Spinal cord (tissue), 10 donors: ENCODE results near the gene OR1Q1. TPM values are rescaled to one million over a fixed set of nuclear protein-coding genes. Genes with fewer than 3 reads are reported as not detected.

Experiments
- DNase-seq, 6 donors: peaks; one replicate each; pipeline versions ENCODE4 v3.0.0 to v3.0.0-alpha.2; 2013 to 2015; ENCODE audit warnings: low spot score in 6 of 6, low read depth in 4 of 6
- H3K27ac ChIP-seq: one replicate; pipeline ENCODE4 v1.5.1; 2013; ENCODE audit warnings: low read depth, low read length, control low read depth
- H3K27me3 ChIP-seq: one replicate; pipeline ENCODE4 v1.6.1; 2013; ENCODE audit warnings: low read length; ENCODE audit not compliant: control insufficient read depth, insufficient read depth
- H3K36me3 ChIP-seq: one replicate; pipeline ENCODE4 v1.6.1; 2013; ENCODE audit warnings: low read length; ENCODE audit not compliant: control insufficient read depth, insufficient read depth
- H3K4me1 ChIP-seq: one replicate; pipeline ENCODE4 v1.6.1; 2013; ENCODE audit warnings: low read length; ENCODE audit not compliant: control insufficient read depth, insufficient read depth
- H3K4me3 ChIP-seq: one replicate; pipeline ENCODE4 v1.5.1; 2013; ENCODE audit warnings: low read depth, low read length, control low read depth
- H3K9me3 ChIP-seq: one replicate; pipeline ENCODE4 v1.6.1; 2013; ENCODE audit warnings: low read length; ENCODE audit not compliant: control insufficient read depth, insufficient read depth
- WGBS: methylation state at CpG from one replicate; pipeline ENCODE4 v1.1.5; 2013; ENCODE audit warnings: missing lambda C conversion rate; ENCODE audit not compliant: insufficient coverage; 5-methylcytosine and 5-hydroxymethylcytosine counted together
- polyA plus RNA-seq, 2 donors: library from polyadenylated mRNA; unstranded; fragments of 120-200 nt; gene quantifications; one replicate each; pipeline ENCODE4 v1.2.1, GENCODE V29; 2013; ENCODE audit not compliant: insufficient read length in 2 of 2
- total RNA-seq, 2 donors: library from RNA; depleted of rRNA in 1 of 2; stranded (reverse); fragments of 120-200 nt in 1 of 2; fragments of >200 nt in 1 of 2; gene quantifications; one replicate each; pipeline versions ENCODE4 v1.2.3 to v1.2.4, GENCODE V29; 2013 to 2014
- donor health status: healthy.

OR1Q1 gene
- total and polyA plus RNA-seq, 4 donors: not detected

DNA sequence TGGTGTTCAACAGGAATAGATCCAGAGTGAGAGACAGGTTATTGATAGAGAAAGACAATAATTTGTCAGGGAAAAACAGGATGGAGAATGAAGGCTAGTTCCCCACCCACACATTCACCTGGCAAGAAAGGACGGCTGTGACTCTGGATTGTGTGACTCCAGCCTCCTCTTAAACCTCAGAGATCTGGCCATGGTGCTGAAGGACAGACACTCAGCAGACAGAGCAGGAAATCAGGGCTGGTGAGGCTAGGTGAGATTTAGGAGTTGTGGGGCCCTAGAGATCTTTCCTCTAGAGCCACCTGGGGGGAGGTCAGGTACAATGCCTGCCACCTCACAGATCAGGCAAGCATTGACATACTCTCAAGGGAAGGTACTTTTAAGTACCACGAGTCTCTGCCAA, 27.7 kb downstream of the OR1Q1 start:
- no peaks in the 10 kb centered on the region for H3K4me1 ChIP-seq
- no peaks in the 10 kb centered on the region for H3K9me3 ChIP-seq
- DNase-seq: no peak
- WGBS: no CpG with 5 or more reads among the region's 2 CpGs
- no peak overlapping the region for H3K4me3 ChIP-seq
- no peaks in the 10 kb centered on the region for H3K36me3 ChIP-seq
- no peak overlapping the region for H3K27ac ChIP-seq
- no peaks in the 10 kb centered on the region for H3K27me3 ChIP-seq

DNA sequence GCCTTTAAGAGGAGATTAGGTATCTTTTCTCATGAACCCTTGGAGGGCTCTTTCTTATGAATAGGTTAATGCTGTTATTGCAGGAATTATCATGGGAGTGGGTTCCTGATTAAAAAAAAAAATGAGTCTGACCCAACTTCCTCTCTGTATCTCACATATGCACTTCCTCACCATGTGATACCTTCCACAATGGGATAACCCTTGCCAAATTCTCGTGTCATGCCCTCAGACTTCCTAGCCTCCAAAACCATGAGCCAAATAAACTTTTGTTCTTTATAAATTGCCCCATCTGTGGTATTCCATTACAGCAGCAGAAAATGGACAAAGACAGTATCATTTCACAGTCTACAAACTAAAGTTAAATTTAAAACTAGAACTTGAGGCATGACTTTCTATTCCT, 41.8 kb downstream of the OR1Q1 start:
- WGBS: 30% methylated on average over 1 of the region's 1 CpG

DNA sequence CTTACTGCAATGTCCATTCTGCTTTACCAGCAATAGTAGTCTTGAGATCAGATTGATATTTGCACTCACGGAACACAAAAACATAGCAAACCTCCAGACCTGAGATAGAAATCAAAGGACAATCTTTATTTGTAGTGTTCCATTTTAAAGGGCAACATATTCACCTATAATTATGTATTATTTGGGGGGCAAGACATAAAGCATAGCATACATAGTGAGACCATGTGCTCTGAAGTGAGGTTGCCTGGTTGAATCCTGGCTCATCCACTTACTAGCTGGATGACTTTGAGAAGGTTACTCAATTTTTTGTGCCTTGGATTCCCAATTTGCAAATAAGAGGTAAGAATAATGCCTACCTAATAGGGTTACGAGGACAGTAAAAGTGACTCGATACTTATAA, 43.0 kb downstream of the OR1Q1 start, which contains the start of gene OR1B1:
Gene OR1B1 (minus strand): TSS at position 101 of the 400 bp plus-strand sequence.
- no peak within 1 kb of the TSS for H3K27ac ChIP-seq
- H3K4me1 ChIP-seq: no peaks in the 10 kb centered on the region
- WGBS: no CpG with 5 or more reads among the region's 3 CpGs
- no peak within 1 kb of the TSS for H3K4me3 ChIP-seq
- no peaks in the 10 kb centered on the region for H3K36me3 ChIP-seq
- DNase-seq: no peak
- H3K27me3 ChIP-seq: peaks cover 2% of the 10 kb centered on the region
- H3K9me3 ChIP-seq: no peaks in the 10 kb centered on the region

More for the DNA sequence above, 41.8 kb downstream of the OR1Q1 start:
- peaks cover 2% of the 10 kb centered on the region for H3K27me3 ChIP-seq
- H3K36me3 ChIP-seq: no peaks in the 10 kb centered on the region
- H3K27ac ChIP-seq: no peak overlapping the region
- DNase-seq: no peak
- H3K4me1 ChIP-seq: no peaks in the 10 kb centered on the region
- no peaks in the 10 kb centered on the region for H3K9me3 ChIP-seq
- H3K4me3 ChIP-seq: no peak overlapping the region

DNA sequence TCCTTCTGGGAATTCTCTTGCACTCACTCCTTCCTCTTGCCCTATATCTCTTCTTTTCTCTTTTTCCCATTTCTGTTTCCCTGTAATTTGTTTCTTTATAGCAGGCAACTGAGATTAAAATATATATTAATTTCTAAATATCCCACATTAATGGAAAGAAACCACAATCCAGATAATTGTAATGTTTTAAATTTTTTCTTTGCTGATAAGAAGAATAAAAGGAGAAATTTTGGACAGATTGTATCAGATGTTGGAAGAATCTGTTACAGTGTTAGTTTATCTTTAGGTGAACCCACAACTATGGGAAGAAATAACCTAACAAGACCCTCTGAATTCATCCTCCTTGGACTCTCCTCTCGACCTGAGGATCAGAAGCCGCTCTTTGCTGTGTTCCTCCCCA, 46.9 kb downstream of the OR1Q1 start, which contains the start of gene OR1L1:
Gene OR1L1 (plus strand): TSS at position 301 of the 400 bp plus-strand sequence. CDS start 0 bp downstream, at position 301.
- 78% methylated on average over 2 of the region's 2 CpGs for WGBS
- no peak within 1 kb of the TSS for H3K27ac ChIP-seq
- no peaks in the 10 kb centered on the region for H3K27me3 ChIP-seq
- H3K9me3 ChIP-seq: no peaks in the 10 kb centered on the region
- no peaks in the 10 kb centered on the region for H3K4me1 ChIP-seq
- no peak for DNase-seq
- no peaks in the 10 kb centered on the region for H3K36me3 ChIP-seq
- no peak within 1 kb of the TSS for H3K4me3 ChIP-seq

Other genes starting within 250 kb of the OR1Q1 start
- 1 to 10 TPM; 3.1 to 4.0 TPM for gene PTGS1, start 243.7 kb upstream of the OR1Q1 start, total RNA-seq
- gene PTGS1, start 243.7 kb upstream of the OR1Q1 start, polyA plus RNA-seq: 1 to 10 TPM; 3.0 to 5.6 TPM
- not detected for gene OR1J1, start 136.8 kb upstream of the OR1Q1 start, total RNA-seq
- gene OR1J1, start 136.8 kb upstream of the OR1Q1 start, polyA plus RNA-seq: not detected
- not detected for gene OR1J2, start 103.9 kb upstream of the OR1Q1 start, total RNA-seq
- gene OR1J2, start 103.9 kb upstream of the OR1Q1 start, polyA plus RNA-seq: not detected
- gene OR1J4, start 95.6 kb upstream of the OR1Q1 start, total RNA-seq: not detected
- not detected for gene OR1J4, start 95.6 kb upstream of the OR1Q1 start, polyA plus RNA-seq
- not detected for gene OR1N1, start 87.4 kb upstream of the OR1Q1 start, total RNA-seq
- gene OR1N1, start 87.4 kb upstream of the OR1Q1 start, polyA plus RNA-seq: not detected
- not detected for gene OR1N2, start 61.6 kb upstream of the OR1Q1 start, total RNA-seq
- gene OR1N2, start 61.6 kb upstream of the OR1Q1 start, polyA plus RNA-seq: not detected
- under 1 TPM in 1 of 2 donors, not detected in 1; 0.22 TPM for gene OR1L8, start 31.4 kb upstream of the OR1Q1 start, total RNA-seq
- gene OR1L8, start 31.4 kb upstream of the OR1Q1 start, polyA plus RNA-seq: under 1 TPM in 1 of 2 donors, not detected in 1; 0.26 TPM
- gene OR1B1, start 42.9 kb downstream of the OR1Q1 start, total RNA-seq: not detected
- not detected for gene OR1B1, start 42.9 kb downstream of the OR1Q1 start, polyA plus RNA-seq
- not detected for gene OR1L1, start 47.0 kb downstream of the OR1Q1 start, total RNA-seq
- not detected for gene OR1L1, start 47.0 kb downstream of the OR1Q1 start, polyA plus RNA-seq
- not detected for gene OR1L3, start 60.4 kb downstream of the OR1Q1 start, total RNA-seq
- gene OR1L3, start 60.4 kb downstream of the OR1Q1 start, polyA plus RNA-seq: not detected
- not detected for gene OR1L4, start 109.3 kb downstream of the OR1Q1 start, total RNA-seq
- gene OR1L4, start 109.3 kb downstream of the OR1Q1 start, polyA plus RNA-seq: not detected
- gene OR1L6, start 127.6 kb downstream of the OR1Q1 start, total RNA-seq: not detected
- not detected for gene OR1L6, start 127.6 kb downstream of the OR1Q1 start, polyA plus RNA-seq
- gene OR5C1, start 174.2 kb downstream of the OR1Q1 start, total RNA-seq: not detected
- not detected for gene OR5C1, start 174.2 kb downstream of the OR1Q1 start, polyA plus RNA-seq
- not detected for gene OR1K1, start 185.4 kb downstream of the OR1Q1 start, total RNA-seq
- not detected for gene OR1K1, start 185.4 kb downstream of the OR1Q1 start, polyA plus RNA-seq
- gene PDCL, start 213.8 kb downstream of the OR1Q1 start, total RNA-seq: 10 to 100 TPM; 27.8 to 43.5 TPM
- gene PDCL, start 213.8 kb downstream of the OR1Q1 start, polyA plus RNA-seq: 10 to 100 TPM; 24.0 to 30.0 TPM